HS-27A (cell line): ENCODE measurements around the gene LMNTD1.

Source experiments
- DNase-seq: peaks from one replicate; pipeline ENCODE4 v3.0.0-alpha.2; 2012; ENCODE audit warnings: low read depth, missing footprints

LMNTD1 gene

DNA sequence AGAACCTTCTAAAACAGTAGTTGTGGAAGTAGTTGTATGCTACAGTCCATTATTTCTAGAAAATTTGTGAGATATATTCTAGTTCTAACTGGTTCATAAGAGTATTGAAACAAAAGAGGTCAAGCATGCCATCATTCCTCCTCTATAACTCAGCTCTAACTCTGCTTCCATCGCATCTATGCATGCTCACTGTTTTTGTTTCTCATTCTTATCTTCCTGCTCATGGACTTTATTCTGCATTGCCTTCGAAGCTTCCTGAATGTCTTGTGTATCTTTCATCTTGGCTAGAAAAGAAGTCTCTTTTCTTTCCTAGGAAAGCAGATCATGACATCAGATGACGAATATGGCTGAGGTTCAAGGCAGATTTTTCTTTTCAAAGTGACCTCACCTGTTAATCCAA, 402 bp downstream of the LMNTD1 start:
- DNase-seq, result no peak

DNA sequence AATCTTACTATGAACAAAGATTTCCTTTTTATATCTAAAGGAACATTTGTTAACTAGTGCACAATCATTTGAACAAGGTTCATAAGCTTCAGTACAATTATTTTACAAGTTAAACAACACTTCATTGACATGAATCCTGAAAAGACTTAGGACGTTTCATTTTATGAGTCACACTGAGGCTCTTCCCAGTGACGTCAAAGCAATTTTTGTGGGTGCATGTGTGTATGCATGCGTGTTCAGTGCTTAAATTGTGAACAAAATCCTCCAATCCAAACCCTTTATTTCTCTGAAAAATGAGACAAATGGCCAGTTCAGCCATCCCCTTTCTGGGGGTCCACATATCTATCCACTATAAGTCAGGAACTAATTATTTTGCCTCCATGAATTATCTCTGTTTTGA, 2.9 kb downstream of the LMNTD1 start:
- no peak for DNase-seq

GRCh38 chr12:25549120-25549519, 4.0 kb downstream of the LMNTD1 start:
- no peak for DNase-seq

DNA sequence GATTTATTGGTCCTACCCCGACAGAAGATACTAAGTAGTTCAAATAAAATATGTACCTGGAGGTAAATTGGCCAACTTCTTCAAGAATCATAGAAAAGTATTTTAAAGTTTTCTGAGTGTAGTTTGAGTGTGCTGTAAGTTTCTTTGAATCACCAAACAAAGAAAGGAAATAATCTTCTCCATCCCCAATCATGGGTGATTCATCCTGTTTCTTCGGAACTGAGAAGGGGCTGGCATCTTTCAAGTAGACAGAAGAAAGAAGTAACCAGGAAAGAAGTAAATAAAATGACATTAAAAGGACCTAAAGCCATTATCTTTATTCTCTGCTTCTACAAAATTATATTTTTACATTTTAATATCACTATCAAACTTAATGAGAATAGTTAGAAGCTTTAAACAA, 6.8 kb downstream of the LMNTD1 start:
- DNase-seq, result no peak

GRCh38 chr12:25533150-25533549, 19.9 kb downstream of the LMNTD1 start:
- no peak for DNase-seq

DNA sequence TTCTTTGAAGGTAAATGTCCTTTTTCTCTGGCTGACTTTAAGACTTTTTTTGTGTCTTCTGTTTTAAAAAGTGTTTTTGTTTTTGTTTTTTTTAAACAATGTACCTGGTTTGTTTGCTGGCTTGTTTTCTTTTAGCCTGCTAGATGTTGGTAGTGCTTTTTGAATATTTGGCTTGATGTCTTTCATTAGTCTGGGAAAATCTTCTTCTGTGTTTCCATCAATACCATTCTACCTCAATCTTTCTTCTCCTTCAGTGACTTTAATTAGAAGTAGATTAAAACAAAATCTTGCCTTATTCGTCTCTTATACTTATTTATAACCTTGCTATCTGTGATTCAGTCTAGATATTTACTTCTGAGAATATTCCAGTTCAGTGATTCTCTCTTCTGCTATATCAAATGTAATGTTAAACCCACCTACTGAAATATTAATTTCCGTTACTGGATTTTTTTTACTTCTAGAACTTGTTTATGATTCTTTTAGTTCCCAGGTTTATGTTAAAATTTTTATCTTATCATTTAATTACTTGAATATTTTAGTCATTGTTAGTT, 21.5 kb downstream of the LMNTD1 start:
- DNase-seq, result no peak

DNA sequence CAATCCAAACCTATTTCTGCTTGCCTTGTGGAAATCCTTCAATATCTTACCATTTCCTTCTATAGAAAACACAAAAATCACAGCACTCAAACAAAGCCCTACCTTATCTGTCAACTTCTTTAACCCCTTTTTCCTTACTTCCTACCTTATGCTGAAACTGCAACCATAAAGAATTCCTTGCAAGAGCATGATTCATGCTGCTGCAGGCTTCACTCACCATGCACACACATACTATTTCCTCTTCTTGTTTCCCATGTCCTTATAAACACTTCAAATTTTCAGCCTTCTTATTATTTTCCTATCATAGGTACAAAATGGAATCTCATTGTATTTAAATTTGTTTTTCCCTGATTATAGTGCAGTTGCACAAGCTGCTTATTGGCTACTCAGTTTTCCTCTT, 23.3 kb downstream of the LMNTD1 start:
- no peak for DNase-seq

DNA sequence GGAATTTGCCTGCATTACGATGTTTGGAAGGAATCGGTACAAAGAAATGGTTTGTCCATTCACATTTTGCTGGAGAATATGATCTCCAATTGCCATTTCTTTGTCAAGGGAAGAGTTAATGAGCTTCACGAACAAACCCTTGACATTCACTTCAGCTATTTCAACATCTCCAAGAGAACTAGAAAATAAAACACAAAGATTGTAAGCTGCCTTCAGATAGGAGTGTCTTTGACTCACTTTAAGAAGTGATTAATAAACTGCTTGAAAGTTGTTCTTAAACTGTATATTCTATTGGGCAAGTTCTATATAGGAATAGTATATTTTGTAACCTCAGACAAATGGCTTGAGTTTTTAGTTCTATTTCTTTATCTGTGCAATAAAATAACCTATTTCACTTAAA, 26.3 kb downstream of the LMNTD1 start:
- DNase-seq, result no peak

DNA sequence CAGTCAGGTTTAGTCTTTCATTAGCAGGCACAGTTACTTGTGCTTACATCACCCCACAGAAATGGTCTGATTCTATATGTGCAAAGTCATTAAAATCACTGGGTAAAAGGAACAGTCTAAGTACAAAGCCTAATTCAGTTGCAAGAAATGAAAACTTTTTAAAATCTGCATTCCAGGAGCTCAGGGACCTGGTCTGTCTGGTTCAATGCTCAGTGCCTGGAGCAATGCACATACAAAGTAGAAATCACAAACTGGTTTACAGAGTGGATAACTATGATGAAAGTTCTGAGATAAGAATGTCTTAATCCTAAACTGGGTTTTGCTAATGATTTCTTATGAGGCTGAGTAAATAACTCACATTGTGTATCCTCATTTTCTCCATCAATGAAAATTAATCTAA, 28.7 kb downstream of the LMNTD1 start:
- no peak for DNase-seq

- no peak for DNase-seq
Observed at GRCh38 chr12:25521625-25522256, 31.3 kb downstream of the LMNTD1 start.

GRCh38 chr12:25518512-25518911, 34.6 kb downstream of the LMNTD1 start:
- DNase-seq, result no peak

- no peak for DNase-seq
Observed at GRCh38 chr12:25504744-25505143, 48.3 kb downstream of the LMNTD1 start.

DNA sequence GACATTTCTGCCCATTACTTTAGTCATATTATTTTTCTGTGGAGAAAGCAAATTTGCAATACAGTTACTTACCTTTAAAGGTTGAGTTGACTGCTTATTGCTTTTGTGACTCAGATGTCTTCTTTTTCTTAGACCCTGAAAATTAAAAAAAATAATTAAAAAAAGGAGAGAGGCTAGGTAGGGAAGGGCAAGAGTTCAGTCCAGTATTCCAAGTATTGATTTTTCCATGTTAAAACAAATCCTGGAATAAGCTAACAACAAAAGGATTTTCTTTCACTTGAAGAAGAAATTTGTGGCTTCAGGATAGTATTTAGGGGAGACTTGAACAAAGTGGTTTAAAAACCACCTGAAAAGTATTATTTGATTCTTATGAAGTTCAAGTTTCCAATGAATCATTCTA, 49.4 kb downstream of the LMNTD1 start:
- no peak for DNase-seq

DNA sequence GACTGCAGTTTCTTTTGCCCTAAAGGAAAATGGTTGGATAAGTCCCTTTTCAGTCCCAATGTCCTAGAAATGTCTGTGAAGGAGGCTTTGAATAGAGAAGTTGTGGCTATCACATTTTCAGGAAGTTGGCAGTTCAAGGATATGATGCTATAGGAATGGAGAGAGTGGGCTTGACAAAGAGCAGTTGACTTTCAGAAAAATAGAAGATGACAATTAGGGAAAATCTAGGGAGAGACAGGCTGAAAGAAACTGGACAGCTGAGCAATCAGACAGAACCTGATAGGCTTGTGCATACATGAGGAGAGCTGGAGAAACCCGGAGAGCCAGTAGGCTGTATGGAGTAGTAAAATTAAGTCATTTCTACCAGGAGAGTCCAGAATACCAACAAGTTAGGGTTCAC, 50.5 kb downstream of the LMNTD1 start:
- DNase-seq, result no peak

- DNase-seq, result no peak
Observed at GRCh38 chr12:25502118-25502517, 51.0 kb downstream of the LMNTD1 start.

GRCh38 chr12:25501549-25501948, 51.5 kb downstream of the LMNTD1 start:
- DNase-seq, result no peak

DNA sequence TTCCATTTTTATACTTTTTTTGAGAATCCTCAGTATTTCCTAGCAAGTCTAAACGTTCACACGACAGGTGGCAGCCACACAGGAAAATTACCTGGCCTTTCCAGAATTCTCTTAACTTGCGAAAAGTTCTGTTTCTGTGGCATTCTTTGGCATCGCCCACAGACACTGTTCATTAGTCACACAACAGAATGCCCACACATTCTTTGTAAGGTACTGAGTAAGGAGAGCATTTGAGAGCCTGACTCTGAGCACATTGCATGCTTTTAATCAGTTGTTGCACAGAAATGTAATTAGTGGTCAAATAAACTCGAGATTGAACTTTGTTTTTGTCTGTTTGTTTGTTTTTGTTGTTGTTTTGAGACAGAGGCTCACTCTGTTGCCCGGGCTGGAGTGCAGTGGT, 52.4 kb downstream of the LMNTD1 start:
- DNase-seq, result no peak

DNA sequence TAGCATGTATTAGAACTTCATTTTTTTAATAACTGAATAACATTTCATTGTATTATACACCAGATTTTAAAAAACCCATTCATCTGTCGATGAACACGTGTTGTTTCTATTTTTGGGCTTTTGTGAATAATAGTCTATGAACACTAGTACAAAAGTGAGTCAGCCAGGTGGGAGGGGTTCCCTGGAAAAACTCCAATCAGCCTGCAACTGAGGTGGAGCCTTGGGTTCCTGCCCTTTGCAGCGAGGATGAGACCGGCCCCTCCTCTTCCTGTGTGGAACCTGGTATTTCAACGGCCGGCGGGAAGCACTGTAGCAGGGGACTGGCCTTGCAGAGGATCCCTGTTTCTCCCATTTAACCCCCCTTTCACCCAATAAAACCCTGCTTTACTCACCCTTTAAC, 56.1 kb downstream of the LMNTD1 start:
- DNase-seq, result no peak

- no peak for DNase-seq
Observed at GRCh38 chr12:25496098-25496587, 56.9 kb downstream of the LMNTD1 start.

GRCh38 chr12:25495331-25496097, 57.6 kb downstream of the LMNTD1 start:
- DNase-seq, result peak; percentile 69

GRCh38 chr12:25494926-25495325, 58.2 kb downstream of the LMNTD1 start:
- DNase-seq, result no peak

DNA sequence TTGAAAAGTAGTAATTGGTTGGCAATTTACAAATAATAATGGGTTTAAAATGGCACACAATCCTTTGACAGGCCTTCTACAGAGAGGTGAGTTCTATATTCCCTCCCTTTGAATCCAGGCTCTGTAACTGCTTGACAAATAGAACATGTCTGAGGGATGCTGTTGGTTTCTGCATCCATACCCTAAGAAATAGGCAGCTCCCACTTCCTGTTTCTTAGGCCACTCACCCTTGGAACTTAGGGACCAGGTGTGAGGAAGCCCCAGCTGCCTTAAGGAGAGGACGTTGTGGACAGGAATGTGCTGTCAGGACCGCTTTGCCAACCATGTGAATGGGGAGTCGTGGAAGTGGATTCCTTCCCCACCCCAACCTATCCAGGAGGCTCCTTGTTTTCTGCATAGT, 59.4 kb downstream of the LMNTD1 start:
- no peak for DNase-seq
